Inflammatory macrophage treated with lipopolysaccharide for 1 hour (primary cell): Measurements from ENCODE around the gene MLLT1.
"Not testable (repeated sequence)": the region's sequence is repeated elsewhere in the genome, so short reads cannot be mapped to it uniquely, and the experiment has no call there.

Source experiments
- DNase-seq, 2 donors: peaks; one replicate each; pipeline ENCODE4 v3.0.0-alpha.2; 2020 to 2022

The MLLT1 gene, protein sequence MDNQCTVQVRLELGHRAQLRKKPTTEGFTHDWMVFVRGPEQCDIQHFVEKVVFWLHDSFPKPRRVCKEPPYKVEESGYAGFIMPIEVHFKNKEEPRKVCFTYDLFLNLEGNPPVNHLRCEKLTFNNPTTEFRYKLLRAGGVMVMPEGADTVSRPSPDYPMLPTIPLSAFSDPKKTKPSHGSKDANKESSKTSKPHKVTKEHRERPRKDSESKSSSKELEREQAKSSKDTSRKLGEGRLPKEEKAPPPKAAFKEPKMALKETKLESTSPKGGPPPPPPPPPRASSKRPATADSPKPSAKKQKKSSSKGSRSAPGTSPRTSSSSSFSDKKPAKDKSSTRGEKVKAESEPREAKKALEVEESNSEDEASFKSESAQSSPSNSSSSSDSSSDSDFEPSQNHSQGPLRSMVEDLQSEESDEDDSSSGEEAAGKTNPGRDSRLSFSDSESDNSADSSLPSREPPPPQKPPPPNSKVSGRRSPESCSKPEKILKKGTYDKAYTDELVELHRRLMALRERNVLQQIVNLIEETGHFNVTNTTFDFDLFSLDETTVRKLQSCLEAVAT

DNA sequence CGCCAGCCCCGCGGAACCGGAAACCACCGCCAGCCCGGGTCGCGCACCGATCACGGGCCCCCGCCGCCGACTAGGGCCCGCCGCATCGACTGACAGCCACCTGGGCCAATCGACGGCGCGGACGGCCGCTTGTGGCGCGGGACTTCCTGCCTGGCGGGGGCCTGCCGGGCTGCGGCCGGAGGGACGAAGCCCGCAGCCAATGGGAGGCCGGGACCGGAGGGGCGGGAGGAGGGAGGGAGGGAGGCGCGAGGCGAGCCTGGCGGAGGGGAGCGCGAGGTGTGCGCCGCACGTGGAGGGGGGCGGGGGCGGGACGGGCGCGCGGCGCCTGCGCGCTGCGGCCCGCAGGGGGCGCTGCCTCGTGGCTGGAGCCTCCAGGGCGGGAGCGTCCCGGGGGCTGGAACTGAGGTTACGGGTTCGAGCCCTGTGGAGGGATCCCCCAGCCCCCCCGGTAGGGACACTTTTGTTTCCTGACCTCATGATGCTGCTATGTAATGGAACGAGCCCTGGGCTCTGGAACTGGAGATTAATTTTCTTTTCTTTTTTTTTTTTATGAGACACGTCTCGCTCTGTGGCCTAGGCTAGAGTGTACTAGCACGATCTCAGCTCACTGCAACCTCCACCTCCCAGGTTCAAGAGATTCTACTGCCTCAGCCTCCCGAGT lies at the start of gene MLLT1:
MLLT1 (minus strand) TSS at position 45 of the 661 bp plus-strand sequence. CDS start 191 bp downstream, outside the sequence.
- DNase-seq: peak; percentile 94 to 95

DNA sequence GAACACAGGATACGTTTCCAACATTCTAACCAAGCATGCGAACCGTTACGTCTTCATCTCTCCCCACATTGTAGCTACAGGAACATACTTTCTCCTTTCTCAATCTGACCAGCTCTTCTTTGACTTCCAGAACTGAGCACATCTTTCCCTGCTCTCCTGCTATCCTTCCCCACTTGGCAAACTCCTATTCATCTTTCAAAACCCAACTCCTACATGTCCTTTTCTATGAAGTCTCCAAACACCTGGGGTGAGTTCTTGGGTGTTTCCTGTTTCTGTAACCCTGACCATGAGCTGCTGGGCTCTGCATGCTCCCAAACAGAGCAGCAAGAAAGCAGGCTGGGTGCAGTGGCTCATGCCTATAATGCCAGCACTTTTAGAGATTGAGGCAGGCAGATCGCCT lies 47.0 kb upstream of the MLLT1 start:
- no peak for DNase-seq

DNA sequence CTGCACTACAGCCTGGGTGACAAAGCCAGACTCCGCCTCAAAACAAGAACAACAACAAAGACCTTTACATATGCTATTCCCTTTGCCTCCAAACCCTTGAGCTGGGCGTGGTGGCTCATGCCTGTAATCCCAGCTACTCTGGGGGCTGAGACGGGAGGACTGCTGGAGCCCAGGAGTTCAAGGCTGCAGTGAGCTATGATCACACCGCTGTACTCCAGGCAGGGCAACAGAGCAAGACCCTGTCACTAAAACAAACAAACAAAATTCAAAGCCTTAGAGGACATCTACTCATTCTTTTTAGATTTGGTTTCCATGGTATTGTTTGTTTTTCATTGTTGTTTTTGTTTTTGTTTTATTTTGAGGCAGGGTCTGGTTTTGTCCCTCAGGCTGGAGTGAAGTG lies 45.8 kb upstream of the MLLT1 start:
- DNase-seq: no peak

DNA sequence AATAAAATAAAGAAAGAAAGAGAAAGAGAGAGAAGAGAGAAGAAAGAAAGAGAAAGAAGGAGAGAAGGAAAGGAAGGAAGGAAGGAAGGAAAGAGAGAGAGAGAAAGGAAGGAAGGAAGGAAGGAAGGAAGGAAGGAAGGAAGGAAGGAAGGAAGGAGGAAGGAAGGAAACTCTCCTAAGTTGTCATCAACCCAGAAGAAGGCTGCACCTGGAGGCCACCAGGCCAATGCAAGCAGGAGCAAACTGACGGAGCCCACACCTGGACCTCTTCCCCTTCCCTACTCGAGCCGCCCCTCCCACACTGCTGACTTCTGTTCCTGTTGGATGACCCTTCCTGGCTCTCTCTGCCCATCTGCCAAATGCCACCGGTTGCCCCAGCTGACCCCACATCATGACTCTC lies 45.0 kb upstream of the MLLT1 start:
- no peak for DNase-seq

DNA sequence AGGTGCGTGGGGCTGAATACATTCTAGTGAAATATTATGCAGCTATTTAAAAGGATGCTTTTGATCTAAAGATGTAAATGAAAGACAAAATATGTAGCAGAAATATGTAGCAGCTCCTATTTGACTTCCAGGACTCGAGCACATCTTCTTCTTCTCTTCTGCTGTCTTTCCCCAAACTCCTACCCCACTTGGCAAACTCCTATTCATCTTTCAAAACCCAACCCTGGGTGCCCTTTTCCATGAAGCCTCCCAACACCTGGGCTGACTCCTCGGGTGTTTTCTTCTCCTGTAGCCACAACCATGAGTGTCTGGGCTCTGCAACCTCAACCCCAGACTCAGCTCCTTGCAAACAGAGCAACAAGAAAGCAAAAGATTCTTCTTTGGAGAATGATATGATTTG lies 42.5 kb upstream of the MLLT1 start:
- DNase-seq: no peak

DNA sequence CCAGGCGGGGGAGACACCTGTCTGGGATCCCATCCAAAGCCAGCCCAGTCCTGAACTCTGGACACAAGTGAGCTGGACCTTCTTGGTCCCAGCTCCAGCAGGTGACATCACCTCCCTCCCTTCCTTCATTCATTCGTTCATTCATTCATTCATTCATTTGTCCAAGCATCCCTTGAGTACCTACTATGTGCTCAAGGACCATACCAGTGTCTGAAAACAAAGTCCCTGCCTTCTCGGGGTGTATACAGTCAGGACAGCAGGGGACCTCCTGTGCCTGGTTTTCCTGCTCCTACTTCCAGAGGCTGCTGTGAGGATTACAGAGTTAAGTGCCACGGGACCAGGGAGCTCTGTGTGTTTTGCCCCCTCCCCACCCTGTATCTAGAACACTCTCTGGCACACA lies 39.6 kb upstream of the MLLT1 start:
- DNase-seq: no peak

DNA sequence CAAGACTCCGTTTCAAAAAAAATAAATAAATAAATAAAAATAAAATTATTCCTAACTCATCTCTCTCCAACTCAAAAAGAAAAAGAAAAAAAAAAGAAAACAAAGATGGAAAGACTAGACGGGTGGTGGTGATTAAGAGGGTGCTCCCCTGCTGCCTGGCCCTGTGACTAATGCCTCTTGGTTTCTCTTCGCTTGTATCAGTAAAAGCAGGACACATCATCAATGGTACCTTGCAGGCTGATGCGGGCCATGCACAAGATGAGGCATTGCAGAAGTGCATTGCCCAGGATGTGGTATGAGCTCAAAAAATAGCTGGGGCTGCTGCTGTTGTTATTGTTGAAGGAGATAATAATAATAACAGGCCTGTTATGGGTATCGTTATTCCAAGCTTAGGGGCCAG lies 39.0 kb upstream of the MLLT1 start:
- no peak for DNase-seq

DNA sequence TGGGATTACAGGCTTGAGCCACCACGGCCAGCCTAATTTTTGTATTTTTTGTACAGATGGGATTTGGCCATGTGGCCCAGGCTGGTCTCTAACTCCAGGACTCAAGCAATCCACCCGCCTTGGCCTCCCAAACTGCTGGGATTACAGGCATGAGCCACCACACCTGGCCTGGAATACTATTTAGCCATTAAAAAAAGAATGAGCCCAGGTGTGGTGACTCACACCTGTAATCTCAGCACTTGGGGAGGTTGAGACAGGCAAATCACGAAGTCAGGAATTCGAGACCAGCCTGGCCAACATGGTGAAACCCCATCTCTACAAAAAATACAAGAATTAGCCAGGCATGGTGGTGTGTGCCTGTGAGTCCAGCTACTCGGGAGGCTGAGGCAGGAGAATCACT lies 35.9 kb upstream of the MLLT1 start:
- DNase-seq: not testable (repeated sequence)

DNA sequence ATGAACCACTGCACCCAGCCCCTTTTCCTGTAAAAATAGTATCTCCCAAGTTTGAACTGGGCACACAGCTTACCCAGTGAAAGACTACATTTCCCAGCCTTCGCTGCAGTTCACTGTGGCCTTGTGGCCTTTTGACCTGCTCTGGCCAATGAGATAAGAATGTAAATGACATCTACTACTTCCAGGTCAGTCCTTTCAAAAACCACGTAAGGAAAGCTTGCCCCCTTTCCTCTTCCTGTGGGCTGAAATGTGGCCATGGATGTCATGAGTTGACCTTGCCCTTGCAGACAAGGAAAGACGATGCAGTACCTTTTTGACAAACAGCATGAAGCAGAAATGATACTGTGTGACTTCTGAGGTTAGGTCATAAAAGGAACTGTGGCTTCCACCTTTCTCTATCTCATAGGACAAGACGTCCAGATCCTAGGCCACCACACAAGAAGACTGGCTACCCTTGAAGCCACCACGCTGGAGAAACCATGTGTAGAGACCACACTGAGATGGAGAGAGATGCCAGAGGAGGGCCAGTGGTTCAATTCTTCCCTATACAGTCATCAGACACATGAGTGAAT lies 33.7 kb upstream of the MLLT1 start:
- DNase-seq: no peak

DNA sequence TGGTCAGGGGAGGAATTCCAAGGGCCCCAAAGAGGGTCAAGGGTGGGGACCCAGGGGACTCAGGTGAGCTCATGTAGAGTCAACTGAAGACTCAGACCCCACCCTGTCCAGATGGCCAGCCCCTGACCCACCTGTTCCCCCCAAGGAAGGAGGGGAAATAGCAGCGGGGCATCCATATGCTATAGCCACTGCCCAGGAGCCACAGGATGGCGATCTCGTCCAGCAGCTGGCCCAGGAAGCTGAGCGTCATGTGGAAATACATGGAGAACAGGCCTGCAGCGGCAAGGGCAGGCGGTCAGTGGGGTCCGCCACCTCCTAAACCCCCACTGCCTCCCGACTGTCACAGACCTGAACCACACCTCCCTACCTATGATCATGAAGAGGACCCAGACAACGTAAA lies 32.2 kb upstream of the MLLT1 start:
- no peak for DNase-seq

DNA sequence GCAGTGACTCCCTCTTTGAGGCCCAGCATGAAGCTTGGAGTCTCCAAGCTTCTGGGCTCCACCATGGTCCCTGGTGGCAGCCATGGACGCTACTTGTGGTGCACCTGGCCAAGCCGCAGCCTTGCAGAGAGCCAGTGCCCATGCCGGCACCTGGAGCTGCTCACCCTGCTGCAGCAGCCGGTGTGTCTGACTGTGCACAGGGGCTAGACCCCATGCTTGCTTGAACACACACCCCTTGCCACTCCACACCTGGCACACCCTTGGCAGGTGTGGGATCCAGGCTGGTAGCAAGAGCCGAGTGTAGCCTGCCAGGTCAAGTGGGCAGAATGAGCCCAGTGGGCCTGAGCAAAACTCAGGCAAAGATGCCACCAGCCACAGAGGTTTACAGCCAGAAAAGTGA lies 18.6 kb upstream of the MLLT1 start:
- DNase-seq: no peak

DNA sequence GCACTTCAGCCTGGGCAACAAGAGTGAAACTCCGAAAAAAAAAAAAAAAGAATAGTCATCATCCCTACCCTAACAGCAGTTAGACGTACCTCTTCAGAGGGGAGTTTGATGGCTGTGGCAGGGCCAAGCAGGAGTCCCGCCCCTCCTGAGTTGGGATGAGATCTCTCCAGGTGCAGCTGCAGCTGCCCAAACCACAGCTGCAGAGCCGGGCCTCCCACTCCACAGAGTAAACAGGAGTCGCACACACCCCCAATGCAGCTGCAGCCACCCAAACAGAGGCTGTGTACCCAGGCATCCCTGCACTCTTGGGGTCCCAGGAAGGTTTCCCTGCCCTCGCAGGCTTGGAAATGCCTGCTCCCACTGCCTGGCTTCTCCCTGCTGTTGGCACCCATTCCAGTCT lies 17.4 kb upstream of the MLLT1 start:
- no peak for DNase-seq

DNA sequence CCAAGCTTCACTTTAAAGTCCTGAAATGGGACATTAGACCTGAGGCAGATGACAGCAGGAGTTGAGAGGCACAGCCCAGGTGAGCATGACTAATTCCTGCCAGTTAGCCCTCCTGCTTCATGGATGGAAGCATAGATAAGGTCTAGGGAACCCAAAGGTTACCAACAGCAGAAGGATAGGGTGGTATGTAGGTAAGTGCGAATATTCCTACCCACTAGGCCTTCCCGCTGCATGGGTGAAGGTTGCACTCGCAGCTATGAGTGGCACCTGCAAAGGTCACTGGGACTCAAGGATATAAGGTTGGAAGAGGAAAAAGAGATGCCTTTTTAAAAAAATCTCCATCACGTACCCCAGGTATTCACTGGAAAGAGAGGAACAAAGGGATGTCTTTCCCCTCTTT lies 12.2 kb upstream of the MLLT1 start:
- DNase-seq: no peak

DNA sequence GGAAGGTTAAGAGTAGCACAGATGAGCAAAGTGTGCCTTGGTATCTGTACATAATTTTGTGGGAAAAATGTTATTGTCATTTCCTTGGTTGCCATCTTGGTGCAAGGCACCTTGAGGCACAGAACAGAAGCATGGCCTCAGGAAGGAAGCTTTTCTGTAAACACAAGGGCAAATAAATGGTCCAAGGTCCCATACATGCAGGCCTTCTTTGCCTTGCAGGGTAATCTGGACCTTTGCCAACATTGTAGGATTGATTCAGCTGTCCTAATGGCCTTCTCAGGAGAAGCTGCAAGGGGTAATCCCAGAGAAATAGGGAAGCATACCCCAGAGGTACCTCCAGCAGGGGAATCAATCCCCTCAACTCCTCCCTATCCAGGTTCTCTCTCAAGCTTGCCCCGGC lies 9.0 kb upstream of the MLLT1 start:
- no peak for DNase-seq

DNA sequence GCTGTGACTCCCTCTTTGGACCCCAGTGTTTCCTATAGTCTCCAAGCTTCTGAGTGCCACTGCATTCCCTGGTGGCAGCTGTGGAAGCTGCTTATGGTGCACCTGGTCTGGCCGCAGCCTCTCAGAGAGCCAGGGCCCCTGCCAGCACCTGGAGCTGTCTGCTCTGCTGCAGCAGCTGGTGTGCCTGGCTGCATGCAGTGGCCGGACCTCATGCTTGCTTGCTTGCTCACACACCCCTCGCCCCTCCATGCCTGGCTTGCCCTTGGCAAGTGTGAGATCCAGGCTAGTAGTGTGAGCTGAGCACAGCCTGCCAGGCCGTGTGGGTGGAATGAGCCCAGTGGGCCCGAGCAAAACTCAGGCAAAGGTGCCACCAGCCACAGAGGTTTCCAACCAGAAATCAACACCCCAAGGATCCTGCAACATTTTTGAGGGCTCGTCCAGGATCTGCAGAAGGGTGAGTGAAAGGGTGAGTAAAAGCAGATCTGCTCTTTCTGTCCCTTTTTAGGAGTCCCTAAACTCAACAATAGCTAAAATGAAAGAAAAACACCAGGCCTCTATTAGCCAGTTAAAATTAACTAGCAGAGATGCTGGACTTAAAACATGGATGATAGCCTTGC lies 7.6 kb upstream of the MLLT1 start:
- DNase-seq: no peak

DNA sequence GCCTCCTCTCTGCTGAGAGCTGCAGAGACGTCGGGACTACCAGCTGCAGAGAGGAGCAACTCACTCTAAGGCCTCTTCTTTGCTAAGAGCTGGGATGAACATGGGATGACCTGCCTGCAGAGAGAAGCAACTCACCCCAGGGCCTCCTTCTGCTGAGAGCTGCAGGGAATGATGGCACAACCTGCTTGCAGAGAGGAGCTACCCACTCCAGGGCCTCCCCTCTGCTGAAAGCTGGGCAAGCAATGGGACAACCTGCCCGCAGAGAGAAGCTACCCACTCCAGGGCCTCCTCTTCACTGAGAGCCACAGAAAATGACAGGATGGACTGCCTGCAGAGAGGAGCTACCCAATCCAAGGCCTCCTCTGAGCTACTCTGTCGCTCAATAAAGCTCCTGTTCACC lies 6.9 kb upstream of the MLLT1 start:
- no peak for DNase-seq

DNA sequence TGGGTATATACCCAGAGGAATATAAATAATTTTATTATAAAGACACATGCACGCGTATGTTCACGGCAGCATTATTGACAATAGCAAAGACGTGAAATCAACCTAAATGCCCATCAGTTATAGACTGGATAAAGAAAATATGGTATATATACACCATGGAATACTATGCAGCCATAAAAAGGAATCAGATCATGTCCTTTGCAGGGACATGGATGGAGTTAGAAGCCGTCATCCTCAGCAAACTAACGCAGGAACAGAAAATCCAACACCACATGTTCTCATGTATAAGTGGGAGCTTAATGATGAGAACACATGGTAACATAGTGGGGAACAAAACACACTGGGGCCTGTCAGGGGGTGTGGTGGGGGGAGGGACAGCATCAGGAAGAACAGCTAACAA lies 2.6 kb upstream of the MLLT1 start:
- not testable (repeated sequence) for DNase-seq

DNA sequence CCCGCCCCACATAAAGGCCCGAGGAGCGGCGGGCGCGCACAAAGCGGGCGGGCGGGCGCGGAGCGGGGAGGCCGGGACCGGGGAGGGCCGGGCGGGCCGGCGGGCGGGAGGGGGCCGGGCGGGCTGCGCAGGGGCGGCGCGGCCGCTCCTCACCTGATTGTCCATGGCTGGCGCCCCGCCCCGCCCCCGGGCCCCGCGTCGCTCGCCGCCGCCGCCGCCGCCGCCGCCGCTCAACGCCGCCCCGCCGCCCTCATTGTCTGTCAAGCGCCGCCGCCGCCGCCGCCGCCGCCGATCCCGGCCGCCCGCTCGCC lies 200 bp downstream of the MLLT1 start:
- no peak for DNase-seq

DNA sequence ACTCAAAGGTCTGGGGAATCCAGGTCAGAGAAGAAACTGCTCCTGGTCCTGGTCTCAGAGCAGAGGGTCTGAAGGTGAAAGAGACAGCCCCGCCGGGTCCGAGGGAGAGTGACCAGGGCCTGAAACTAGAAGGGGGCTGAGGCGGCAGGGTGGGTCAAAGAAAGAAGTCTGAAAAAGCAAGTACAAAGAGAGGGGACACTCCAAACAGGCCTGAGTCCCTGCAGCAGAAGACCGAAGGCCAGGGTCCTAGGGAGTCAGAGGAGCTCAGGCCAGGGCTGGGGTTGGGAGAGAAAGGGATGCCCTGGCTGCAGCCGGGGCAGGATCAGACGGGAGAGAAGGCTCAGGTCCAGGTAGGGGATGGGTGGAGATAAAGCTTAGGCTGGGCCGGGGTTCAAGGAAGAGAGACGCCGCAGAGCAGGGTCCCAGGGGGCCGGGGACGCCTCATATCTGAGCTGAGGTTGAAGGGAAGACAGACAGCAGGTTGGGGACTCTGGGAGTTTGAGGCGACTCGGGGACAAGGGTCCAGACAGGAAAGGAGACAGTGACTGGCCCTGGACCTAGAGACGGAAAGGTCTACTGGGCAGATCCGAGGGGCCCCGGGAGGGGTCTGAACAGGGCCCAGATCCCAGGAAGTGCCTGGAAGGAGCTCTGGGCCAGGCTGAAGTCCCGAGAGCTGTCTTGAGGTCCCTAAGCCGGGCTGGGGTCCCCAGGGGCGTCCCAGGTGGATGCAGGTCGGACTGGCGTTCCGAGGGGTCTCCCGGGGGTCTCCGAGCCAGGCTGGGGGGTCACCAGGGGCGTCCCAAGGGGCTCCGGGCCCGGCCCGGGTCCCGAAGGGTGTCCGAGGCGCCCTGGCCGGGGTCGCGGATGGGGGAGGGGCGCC lies 795 bp downstream of the MLLT1 start:
- DNase-seq: no peak

DNA sequence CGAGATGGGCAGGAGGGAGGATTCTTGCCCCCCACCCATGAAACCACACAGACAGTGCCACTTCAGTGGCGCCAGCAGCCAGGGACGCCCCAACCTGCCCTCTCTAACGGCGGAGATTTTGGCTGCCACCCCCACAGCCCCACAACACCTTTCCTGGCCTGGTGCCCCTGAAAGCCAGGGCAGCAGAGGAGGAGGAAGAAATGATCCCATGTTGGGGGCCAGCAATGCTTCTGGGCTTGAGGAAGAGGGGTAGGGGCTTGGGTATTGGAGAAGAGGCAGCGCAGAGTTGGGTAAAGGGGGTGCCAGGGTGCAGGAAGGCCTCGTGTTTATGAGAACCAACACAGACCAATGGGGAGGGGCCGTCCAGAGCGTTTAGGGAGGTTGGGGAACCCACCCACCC lies 1.7 kb downstream of the MLLT1 start:
- no peak for DNase-seq

DNA sequence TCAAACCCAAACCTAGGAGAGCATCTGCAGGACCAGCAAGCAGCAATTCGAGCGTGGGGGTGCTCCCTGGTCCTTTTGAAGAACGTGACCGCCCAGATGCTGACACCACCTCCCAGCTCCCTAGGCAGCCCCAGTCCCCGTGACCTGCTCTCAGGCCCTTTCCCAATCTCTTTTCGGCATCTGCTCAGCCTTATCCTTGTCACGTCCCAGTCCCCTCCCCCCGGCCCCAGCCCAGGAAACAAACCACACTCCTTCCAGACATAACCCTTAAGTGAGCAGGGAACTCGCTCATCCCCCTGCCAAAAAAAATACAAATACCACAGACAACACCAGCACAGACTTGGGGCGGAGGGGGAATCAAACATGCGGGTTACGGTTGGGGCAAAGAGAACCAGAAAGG lies 3.3 kb downstream of the MLLT1 start:
- no peak for DNase-seq

DNA sequence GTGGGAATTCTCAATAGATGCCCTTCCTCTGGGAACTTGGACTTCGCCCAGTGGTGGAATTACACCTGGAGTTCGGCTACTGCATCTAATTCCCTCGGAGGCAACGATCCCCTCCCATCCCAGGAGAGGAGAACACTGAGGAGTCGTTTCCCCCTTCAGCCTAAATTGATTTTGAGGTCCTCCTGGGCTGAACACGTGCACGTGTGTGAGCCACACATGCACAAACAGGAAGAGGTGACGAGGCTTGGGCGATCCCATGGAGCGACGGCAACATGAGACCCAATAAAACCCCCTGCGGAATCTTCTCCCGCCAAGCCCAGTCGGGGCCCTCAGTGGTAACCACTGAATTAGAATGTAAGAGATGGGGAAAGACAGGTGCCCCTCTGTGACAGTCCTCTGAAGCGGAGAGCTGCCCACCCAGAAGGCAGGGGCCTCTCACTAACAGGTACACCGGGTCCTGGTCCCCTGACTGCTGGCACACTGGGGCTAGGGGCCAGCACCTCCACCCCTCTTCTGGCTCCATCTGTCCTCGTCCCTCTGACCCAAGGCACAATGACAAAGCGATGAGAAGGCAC lies 4.5 kb downstream of the MLLT1 start:
- no peak for DNase-seq
